SK-N-SH (cell line): ENCODE measurements around the gene CDC42BPG.

Experiments used
- CHD2 ChIP-seq: fragments of 150-350 bp; IDR thresholded peaks from 2 replicates; pipeline ENCODE4 v1.6.1; 2018; ENCODE audit warnings: low read length; ENCODE audit not compliant: partially characterized antibody
- CTCF ChIP-seq: fragments of 200-600 bp; sonication (generic); IDR thresholded peaks from 2 replicates; pipeline ENCODE4 v1.6.1; 2017; ENCODE audit warnings: antibody characterized with exemption, mild to moderate bottlenecking, moderate library complexity
- GABPA ChIP-seq: IDR thresholded peaks from 2 replicates; pipeline ENCODE4 v1.4.0; 2012; ENCODE audit warnings: low read depth, mild to moderate bottlenecking
- MXI1 ChIP-seq: IDR thresholded peaks from 2 replicates; pipeline ENCODE4 v1.6.1; 2012; ENCODE audit warnings: mild to moderate bottlenecking, low read depth, low read length, improper control_type of control experiment
- POLR2AphosphoS5 ChIP-seq: IDR thresholded peaks from 2 replicates; pipeline ENCODE4 v1.6.1; 2012; ENCODE audit warnings: low read depth, low read length
- RCOR1 ChIP-seq: fragments of 150-350 bp; IDR thresholded peaks from 2 replicates; pipeline ENCODE4 v1.6.1; 2017; ENCODE audit warnings: antibody characterized with exemption, low read length
- RXRA ChIP-seq: IDR thresholded peaks from 2 replicates; pipeline ENCODE4 v1.4.0; 2012; ENCODE audit warnings: low read depth, mild to moderate bottlenecking, borderline replicate concordance
- TAF1 ChIP-seq: IDR thresholded peaks from 2 replicates; pipeline ENCODE4 v1.6.1; 2012; ENCODE audit warnings: low read depth, mild to moderate bottlenecking, low read length, moderate library complexity, borderline replicate concordance
- ZBTB33 ChIP-seq: IDR thresholded peaks from 2 replicates; pipeline ENCODE4 v1.4.0; 2012; ENCODE audit warnings: low read depth, borderline replicate concordance

- TF ChIP-seq CTCF: no peak
- TF ChIP-seq RXRA: no peak
- TF ChIP-seq ZBTB33: no peak
- TF ChIP-seq POLR2AphosphoS5: no peak
- TF ChIP-seq CHD2: no peak
- TF ChIP-seq MXI1: peak; percentile 73; the same call in 1 of the 2 replicates
- TF ChIP-seq TAF1: no peak
- TF ChIP-seq GABPA: no peak
- TF ChIP-seq RCOR1: no peak
Observed at GRCh38 chr11:64778223-64778472, 66.3 kb downstream of the CDC42BPG start.
